Gastroesophageal sphincter (tissue), 4 donors: ENCODE results near the gene TMEM63A. TPM values are rescaled to one million over a fixed set of nuclear protein-coding genes. Genes with fewer than 3 reads are reported as not detected.

Experiments used
- ATAC-seq: fragments of 150-250 bp; one replicate; pipeline ENCODE4 v1.9.1; 2016; ENCODE audit warnings: mild to moderate bottlenecking, moderate library complexity
- H3K27ac ChIP-seq, 4 donors: fragments of 200-600 bp; sonication (generic) in 3 of 4; 1 replicate in 3 of 4; 2 replicates in 1 of 4; pipeline ENCODE4 v1.5.1; 2016 to 2019
- H3K27me3 ChIP-seq: fragments of 200-600 bp; sonication (generic); one replicate; pipeline ENCODE4 v1.5.1; 2019
- H3K36me3 ChIP-seq, 2 donors: fragments of 200-600 bp; sonication (generic); one replicate each; pipeline ENCODE4 v1.5.1; 2019; ENCODE audit warnings: control low read depth in 1 of 2
- H3K4me1 ChIP-seq, 3 donors: fragments of 200-600 bp; sonication (generic); 1 replicate in 2 of 3; 2 replicates in 1 of 3; pipeline ENCODE4 v1.5.1; 2016 to 2019; ENCODE audit warnings: control low read depth in 2 of 3
- H3K4me3 ChIP-seq, 2 donors: fragments of 200-600 bp; sonication (generic); one replicate each; pipeline ENCODE4 v1.5.1; 2019; ENCODE audit warnings: mild to moderate bottlenecking in 1 of 2, moderate library complexity in 1 of 2
- H3K9me3 ChIP-seq, 3 donors: fragments of 200-600 bp; sonication (generic); one replicate each; pipeline ENCODE4 v1.5.1; 2017 to 2019; ENCODE audit warnings: control low read depth in 2 of 3
- CTCF ChIP-seq, 4 experiments: fragments of 200-600 bp in 2 of 4; fragments of 450-650 bp in 2 of 4; sonication (generic) in 1 of 4; IDR thresholded peaks; one replicate each; pipeline ENCODE4 v1.5.1; 2017 to 2019; ENCODE audit warnings: antibody characterized with exemption in 4 of 4, mild to moderate bottlenecking in 2 of 4, moderate library complexity in 2 of 4
- EP300 ChIP-seq: sonication (generic); formaldehyde crosslinking; IDR thresholded peaks from one replicate; pipeline ENCODE4 v1.6.1; 2017; ENCODE audit warnings: antibody characterized with exemption, mild to moderate bottlenecking
- POLR2A ChIP-seq, 2 donors: fragments of 450-650 bp; IDR thresholded peaks; one replicate each; pipeline ENCODE4 v1.6.1; 2017; ENCODE audit warnings: antibody characterized with exemption in 2 of 2, mild to moderate bottlenecking in 2 of 2, moderate library complexity in 1 of 2
- POLR2AphosphoS5 ChIP-seq: sonication (generic); formaldehyde crosslinking; IDR thresholded peaks from one replicate; pipeline ENCODE4 v1.6.1; 2017; ENCODE audit warnings: antibody characterized with exemption
- WGBS, 2 donors: methylation state at CpG; one replicate each; pipeline ENCODE4 v1.1.5; 2018; ENCODE audit warnings: low coverage in 1 of 2; 5-methylcytosine and 5-hydroxymethylcytosine counted together
- total RNA-seq, 4 donors: library from RNA; depleted of rRNA; stranded (reverse); fragments of >200 nt; gene quantifications; one replicate each; pipeline ENCODE4 v1.1.0, GENCODE V29; 2016

Gene TMEM63A
- total RNA-seq, 4 donors from 2014 or later, result 10.9 to 55.9 (median 23.8) TPM

DNA sequence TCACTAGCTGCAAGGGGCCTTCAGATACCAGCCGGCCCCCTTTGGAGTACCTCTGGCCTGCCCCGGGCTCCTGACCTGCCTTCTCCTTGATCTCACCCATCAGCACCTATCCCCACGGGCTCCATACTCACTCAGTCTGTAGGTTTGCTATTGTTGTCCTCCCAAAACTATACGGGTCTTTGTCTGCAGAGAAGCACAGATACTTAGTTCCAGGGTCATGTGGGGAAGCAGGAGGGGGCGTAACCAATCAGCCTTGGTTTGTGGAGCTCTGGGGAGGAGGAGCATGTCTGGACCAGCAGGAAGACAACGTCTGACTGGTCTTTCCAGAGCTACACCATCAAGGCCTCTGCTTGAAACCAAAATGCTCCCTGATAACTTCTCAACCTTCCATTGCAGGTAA, 15.2 kb downstream of the TMEM63A start:
- TF ChIP-seq POLR2AphosphoS5 (no peak), POLR2A (IDR thresholded peaks at IDR 0.05) (no peak), CTCF (IDR thresholded peaks at IDR 0.05) (no peak), EP300 (no peak)
- no peak overlapping the region for H3K27ac ChIP-seq
- peaks cover 0 to 98% of the 10 kb centered on the region in 2 donors for H3K36me3 ChIP-seq
- peaks cover 0 to 38% (median 0%) of the 10 kb centered on the region in 3 donors for H3K4me1 ChIP-seq
- WGBS, 2 donors, result 69 to 73% methylated on average over 6 of the region's 6 CpGs
- H3K27me3 ChIP-seq, result no peaks in the 10 kb centered on the region
- ATAC-seq, result no peak
- no peaks in the 10 kb centered on the region for H3K9me3 ChIP-seq
- no peak overlapping the region for H3K4me3 ChIP-seq

DNA sequence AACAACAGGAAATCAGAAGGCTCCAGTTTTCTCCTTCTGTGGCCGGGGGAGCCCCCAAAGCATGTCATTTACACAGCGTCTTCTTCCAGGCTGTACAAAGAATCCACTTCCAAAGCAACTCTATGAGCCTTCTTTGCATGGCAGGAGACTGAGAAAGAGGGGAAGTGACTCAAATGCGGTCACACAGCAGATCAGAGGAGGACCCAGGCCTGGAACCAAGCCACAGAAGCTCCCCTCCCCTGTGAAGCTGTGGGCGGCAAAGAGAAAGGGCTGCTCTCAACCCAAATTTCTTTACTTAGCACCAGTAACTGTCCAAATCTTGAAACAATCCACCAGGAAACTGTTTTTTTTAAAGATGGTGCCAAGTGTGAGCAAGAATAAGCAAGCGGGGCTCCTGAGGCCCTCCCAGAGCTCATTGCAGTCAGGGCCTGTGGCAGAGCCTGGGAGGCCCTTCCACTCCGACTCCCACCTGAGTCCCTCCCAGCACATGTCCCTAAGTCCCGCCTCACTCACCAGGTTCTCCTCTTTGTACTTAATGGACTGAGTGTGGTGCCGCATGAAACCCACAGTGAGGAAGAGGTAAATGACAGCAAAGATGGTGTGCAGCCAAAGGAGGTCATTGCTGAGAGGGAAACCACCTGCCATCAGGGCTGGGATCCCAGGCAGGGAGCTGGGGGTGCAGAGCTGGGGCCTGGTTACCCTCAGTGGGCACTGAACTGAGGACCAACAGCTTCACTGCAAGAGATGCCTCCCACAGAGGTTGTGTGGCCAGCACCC, 15.9 kb downstream of the TMEM63A start:
- TF ChIP-seq CTCF (IDR thresholded peaks at IDR 0.05) (no peak), POLR2A (IDR thresholded peaks at IDR 0.05) (no peak), EP300 (no peak)
- Histone ChIP-seq H3K27ac (peak overlapping the region in 1 of 4 donors; percentile 12), H3K4me1 (peaks cover 0 to 36% (median 0%) of the 10 kb centered on the region in 3 donors), H3K36me3 (peaks cover 0 to 98% of the 10 kb centered on the region in 2 donors), H3K9me3 (no peaks in the 10 kb centered on the region), H3K27me3 (no peaks in the 10 kb centered on the region), H3K4me3 (no peak overlapping the region)
- ATAC-seq, result no peak
- 70 to 85% methylated on average over 3 to 4 of the region's 8 CpGs for WGBS, 2 donors

DNA sequence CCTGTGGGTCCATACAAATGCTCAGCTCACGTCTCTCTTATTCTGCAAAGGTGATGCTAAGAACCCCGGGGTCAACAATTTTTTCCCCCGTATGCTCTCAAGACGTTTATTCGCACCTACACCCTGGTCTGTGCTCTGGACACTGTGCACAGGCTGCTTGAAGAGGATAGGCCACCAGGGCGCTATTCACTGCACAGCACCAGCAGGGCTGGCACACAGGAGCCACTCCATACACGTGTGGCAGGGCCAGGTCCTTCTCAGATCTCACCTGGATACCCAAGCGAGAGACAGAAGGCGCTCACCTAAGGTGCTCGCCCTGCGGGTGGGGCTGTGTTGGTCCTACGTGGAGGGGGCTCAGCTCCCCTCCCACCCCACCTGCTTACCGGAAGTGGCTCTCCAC, 16.7 kb downstream of the TMEM63A start:
- TF ChIP-seq POLR2AphosphoS5, result no peak
- no peak for TF ChIP-seq CTCF (IDR thresholded peaks at IDR 0.05)
- no peak for TF ChIP-seq EP300
- H3K4me1 ChIP-seq, result peaks cover 0 to 30% (median 0%) of the 10 kb centered on the region in 3 donors
- H3K27ac ChIP-seq, result peak overlapping the region in 1 of 4 donors; percentile 12
- H3K36me3 ChIP-seq, result peaks cover 0 to 98% of the 10 kb centered on the region in 2 donors
- H3K27me3 ChIP-seq, result no peaks in the 10 kb centered on the region
- no peak for ATAC-seq
- no peak overlapping the region for H3K4me3 ChIP-seq
- H3K9me3 ChIP-seq, result no peaks in the 10 kb centered on the region
- WGBS, 2 donors, result 85 to 89% methylated on average over 4 to 5 of the region's 13 CpGs

- peak overlapping the region in 3 of 4 donors; percentile 67 to 71 (median 71) for H3K27ac ChIP-seq
- WGBS, 2 donors, result 70 to 87% methylated on average over 2 to 3 of the region's 5 CpGs
- ATAC-seq, result peak; percentile 50
- no peaks in the 10 kb centered on the region for H3K9me3 ChIP-seq
- no peaks in the 10 kb centered on the region for H3K27me3 ChIP-seq
- TF ChIP-seq POLR2A (IDR thresholded peaks at IDR 0.05) (no peak), EP300 (no peak), POLR2AphosphoS5 (peak; percentile 56), CTCF (IDR thresholded peaks at IDR 0.05) (no peak)
- H3K4me3 ChIP-seq, result no peak overlapping the region
- peaks cover 0 to 30% (median 0%) of the 10 kb centered on the region in 3 donors for H3K4me1 ChIP-seq
- H3K36me3 ChIP-seq, result peaks cover 0 to 98% of the 10 kb centered on the region in 2 donors
These were observed 19.0 kb downstream of the TMEM63A start for GRCh38 chr1:225863167-225863566.

DNA sequence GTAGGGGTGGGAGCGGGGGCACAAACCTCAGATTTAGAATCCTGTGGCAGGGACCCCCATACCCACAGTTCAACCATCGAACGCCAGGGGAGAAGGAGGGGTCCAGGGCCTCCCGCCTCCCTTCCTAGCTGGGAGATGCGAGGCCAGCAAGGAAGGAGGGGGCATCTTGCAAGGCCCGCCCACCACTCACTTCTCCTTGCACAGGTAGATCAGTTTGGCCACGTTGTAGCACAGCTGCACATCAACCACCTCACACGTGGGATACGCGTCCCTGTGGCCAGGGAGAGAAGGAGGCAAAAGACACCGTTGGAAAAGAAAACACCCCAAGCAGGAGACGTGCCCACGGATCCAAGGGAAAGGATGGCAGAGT, 19.6 kb downstream of the TMEM63A start:
- Histone ChIP-seq H3K4me3 (no peak overlapping the region), H3K4me1 (peaks cover 0 to 30% (median 0%) of the 10 kb centered on the region in 3 donors), H3K36me3 (peaks cover 0 to 98% of the 10 kb centered on the region in 2 donors), H3K9me3 (no peaks in the 10 kb centered on the region), H3K27me3 (no peaks in the 10 kb centered on the region), H3K27ac (peak overlapping the region in 3 of 4 donors; percentile 67 to 71 (median 71))
- no peak for ATAC-seq
- TF ChIP-seq POLR2AphosphoS5, result no peak
- TF ChIP-seq POLR2A (IDR thresholded peaks at IDR 0.05), result no peak
- TF ChIP-seq EP300, result no peak
- TF ChIP-seq CTCF (IDR thresholded peaks at IDR 0.05), result no peak
- WGBS, 2 donors, result 70% methylated on average over 4 of the region's 13 CpGs; no CpG with 5 or more reads in 1 of the 2 donors
